Testis (tissue), 2 donors: ENCODE data around the gene SEPTIN8.

Experiments
- CTCF ChIP-seq, 3 experiments: fragments of 450-650 bp in 2 of 3; fragments of 200-600 bp in 1 of 3; sonication (generic) in 1 of 3; IDR thresholded peaks; one replicate each; pipeline ENCODE4 v1.5.1; 2016 to 2019; ENCODE audit warnings: antibody characterized with exemption in 3 of 3, mild to moderate bottlenecking in 2 of 3, moderate library complexity in 1 of 3
- POLR2A ChIP-seq: fragments of 450-650 bp; IDR thresholded peaks from one replicate; pipeline ENCODE4 v1.6.1; 2017; ENCODE audit warnings: antibody characterized with exemption, mild to moderate bottlenecking, moderate library complexity

- TF ChIP-seq CTCF (IDR thresholded peaks at IDR 0.05) (no peak), POLR2A (no peak)
These were observed 44.3 kb upstream of the SEPTIN8 start for GRCh38 chr5:132821350-132821749.
